Renal cortical epithelial cell (primary cell): Measurements from ENCODE around the gene CLDN5. TPM values are rescaled to one million over a fixed set of nuclear protein-coding genes. Genes with fewer than 3 reads are reported as not detected.

Experiments used
- DNase-seq: peaks from one replicate; pipeline ENCODE4 v3.0.0-alpha.2; 2011; ENCODE audit warnings: low read depth
- total RNA-seq: library from RNA; depleted of rRNA; stranded (reverse); fragments of >200 nt; gene quantifications from 2 replicates; pipeline ENCODE4 v1.2.3, GENCODE V29; 2014

The CLDN5 gene
- total RNA-seq, 1 donor from 2014 or later: 1.3 TPM

DNA sequence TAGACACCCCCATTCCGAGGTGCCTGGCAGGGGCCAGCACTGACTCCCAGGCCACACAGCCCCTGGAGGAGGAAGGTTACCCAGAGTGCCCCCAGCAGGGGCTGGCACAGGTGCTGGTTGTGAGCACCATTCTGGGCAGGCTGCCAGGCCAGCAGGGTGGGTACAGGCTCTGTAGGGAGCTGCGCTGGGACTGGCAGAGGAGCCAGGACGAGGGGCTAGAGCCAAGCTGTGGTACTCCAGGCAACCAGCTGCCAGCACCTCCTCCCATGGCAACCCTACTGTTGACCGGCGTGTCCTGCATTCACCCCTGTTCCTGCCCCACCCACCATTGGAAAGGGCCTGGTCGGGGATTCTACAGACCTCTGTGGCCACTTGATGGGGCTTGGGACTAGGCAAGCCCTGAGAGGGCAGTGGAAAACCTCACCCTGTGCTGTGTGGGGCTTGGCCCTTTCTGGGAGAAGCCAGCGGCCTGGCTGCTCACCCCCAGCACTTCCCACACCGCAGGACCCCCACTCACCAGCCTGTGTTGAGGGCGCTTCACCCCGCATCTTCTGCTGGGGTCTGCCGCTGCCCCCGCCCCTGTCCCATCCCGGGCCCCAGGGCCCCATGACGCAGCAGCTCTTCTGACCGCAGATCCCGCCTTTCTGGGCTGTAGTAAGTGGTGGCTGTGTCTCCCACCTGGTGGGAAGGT is 1.9 kb downstream of the CLDN5 start:
- DNase-seq: no peak

DNA sequence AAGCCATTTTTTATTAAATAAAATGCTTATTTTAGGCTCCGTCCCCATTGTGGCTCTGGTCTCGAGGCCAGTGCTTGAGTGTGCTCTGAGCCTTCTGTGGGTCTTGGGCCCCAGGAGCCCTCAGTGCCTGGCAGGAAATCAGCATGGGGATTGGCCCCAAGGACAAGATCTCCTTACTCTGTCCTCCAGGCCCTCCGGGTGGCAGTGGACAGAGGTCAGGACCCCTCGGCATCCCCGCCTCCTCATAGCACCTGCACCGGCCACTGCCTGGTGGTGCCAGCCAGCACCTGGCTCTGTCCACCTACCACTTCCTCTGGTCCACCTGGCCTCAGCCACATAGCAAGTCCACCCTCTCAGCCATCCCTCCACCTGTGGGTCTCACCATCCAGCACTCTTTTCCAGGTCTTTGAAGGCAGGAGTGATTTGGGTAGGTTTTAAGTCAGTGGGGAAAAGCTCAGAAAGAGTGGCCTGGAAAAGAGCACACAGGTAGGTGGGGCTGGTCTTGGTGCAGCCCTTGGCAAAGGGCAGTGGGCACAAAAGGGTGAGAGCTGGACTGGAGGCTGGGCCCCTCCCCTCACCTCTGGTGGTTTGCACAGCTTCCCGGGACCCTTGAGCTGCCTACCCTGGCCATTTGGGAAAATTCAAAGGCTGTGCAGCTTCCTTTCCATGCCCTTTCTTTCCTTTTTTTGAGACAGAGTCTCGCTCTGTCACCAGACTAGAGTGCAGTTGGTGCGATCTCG is 3.5 kb downstream of the CLDN5 start:
- no peak for DNase-seq

DNA sequence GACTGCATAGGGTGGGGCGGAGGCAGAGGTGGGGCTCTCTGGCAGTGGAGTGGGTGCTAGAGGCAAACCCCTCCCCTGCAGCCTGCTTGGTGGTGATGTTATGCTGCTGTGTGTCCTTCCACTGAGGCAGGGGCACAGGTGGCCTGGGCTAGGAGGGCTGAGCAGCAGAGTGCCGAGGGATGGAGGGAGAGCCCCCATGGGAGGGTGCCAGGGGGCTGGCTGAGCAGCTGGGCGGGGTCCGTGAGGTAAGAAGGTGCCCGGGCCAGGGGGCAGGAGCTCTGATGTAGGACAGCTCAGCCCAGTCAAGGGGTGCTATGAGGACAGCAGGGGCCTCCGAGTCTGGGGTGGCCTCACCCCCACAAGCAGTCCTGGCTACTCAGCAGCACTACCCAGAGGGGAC is 4.2 kb downstream of the CLDN5 start:
- no peak for DNase-seq

DNA sequence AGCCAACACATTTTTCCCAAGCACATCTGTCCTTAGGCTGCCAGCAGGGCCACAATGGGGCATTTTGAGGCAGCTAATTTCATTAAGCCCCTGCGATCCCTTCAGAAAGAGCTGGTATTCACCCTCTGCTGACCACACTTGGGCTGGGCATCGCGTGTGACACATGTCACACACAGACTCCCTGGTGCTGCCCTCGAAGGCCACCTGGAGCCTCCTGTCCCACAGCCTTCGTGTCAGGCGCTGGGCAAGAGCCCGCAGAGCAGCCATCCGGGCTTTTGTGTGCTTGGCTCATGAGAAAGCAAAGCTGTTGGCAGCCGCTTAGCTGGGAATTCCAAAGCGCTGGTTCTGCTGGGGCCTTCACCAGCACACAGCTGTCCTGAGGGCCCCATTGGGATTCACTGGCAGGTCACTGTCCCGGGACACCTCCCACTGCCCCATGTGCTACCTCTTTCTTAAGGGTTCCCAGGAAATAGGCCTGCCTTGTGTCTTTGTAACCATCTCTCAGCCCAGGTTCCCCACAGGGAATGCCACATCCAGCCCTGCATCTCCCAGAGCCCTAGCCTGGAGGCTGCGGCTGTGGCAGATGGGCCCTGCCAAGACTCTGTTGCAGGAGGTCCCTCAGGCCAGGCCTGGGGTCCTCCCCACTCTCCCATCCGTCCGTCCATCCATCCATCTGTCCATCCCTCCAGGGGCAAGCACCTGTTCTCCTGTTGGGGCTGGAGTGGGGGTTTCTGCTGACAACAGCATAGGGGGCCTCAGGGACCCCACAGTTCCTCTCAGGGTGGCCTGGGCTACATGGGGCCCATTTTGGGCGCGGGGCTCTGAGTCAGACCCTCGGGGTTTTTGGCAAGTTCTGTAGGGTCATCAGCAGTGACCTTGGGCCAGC is 4.9 kb downstream of the CLDN5 start:
- no peak for DNase-seq

DNA sequence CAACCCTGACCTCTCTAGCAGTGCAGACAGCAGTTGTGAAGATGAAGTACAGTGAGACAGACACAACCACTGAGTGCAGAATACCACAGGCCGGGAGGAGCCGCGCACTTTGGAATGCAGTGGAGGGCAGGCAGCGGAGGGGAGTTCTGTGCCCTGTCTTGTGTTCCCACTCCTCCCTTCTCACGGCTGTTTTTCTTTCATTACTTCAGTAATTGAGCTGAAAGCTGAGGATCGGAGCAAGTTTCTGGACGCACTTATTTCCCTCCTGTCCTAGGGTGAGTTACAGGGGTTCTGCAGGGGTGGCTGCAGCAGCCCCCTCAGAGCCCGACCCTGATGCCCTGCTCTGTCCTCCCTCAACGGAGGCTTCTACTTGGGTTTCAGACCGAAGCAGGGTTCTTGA is 5.6 kb downstream of the CLDN5 start:
- DNase-seq: no peak

DNA sequence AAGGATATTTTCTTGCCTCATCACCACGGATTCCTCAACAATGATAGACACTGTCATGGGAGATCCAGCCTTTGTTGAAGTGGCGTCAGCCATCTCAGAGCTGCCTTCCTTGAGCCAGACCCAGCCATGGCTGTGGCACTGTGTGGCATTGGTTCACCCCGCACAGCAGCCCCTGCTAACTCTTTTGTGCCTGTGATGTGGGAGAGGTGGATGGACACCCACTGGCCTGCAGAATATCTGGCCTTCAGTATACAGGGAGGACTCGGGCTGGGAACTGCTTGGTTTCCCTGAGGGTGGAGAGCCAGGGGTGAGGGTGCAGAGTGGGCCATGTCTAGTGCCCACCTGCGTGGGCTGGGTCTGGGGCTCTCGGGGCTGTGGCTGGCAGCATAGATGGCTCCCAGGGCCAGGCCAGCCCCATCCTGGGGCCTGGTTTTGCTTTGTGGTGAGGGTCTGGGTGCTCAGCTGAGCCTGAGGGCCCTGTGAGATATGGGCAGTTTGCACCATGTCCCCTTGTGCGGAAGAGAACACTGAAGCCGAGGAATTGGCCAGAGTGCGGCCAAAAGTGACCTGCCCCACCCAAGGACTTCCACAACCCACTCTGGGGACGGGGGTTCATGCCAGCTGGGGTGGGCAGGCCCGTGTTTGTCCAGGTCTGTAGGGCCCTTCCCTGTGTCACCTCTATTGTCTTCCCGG is 6.1 kb downstream of the CLDN5 start:
- DNase-seq: no peak

DNA sequence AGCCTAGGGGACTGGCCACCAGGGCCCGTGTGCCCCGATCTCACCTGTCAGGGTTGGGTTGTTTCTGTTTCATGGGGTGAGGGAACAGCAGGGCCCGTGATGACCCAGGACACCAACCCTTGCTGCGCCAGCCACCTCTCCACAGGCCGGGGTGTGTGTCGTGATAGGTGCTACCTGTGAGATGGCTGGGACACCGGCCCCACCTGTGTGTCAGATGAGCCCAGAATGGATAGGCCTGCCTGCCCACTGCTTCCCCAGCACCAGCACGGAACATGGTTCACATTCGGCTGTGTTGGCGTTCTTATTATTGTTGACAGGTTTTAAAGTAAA is 7.1 kb downstream of the CLDN5 start:
- no peak for DNase-seq

DNA sequence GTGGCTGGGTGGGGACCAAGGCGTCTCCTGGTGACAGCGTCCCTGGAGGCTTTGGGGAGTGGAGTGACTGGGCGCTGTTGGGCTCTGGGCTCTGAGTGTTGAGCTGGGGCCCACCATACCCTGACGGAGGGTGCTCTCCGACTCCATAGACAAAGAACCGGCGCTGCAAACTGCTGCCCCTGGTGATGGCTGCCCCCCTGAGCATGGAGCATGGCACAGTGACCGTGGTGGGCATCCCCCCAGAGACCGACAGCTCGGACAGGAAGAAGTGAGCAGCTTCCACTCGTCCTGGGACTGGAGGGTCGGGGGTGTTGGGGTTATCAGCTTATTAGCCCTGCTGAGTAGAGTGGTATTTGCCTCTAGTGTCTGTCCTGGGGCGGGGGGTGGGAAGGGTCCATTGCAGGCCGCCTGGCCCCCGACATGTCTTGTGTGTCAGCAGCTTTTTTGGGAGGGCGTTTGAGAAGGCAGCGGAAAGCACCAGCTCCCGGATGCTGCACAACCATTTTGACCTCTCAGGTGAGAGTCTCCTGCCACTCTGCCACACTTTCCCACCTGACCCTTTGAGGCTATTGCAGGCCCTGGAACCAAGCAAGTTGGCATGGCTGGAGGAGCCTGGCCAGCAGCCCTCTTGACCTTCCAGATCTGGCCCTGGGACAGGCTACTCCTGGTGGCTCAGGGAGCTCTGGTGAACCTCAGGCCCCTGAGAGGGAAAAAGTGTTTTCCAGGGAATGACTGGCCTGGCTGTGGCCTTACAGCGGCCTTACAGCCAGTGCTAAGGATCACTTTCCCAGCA is 7.6 kb downstream of the CLDN5 start:
- no peak for DNase-seq

DNA sequence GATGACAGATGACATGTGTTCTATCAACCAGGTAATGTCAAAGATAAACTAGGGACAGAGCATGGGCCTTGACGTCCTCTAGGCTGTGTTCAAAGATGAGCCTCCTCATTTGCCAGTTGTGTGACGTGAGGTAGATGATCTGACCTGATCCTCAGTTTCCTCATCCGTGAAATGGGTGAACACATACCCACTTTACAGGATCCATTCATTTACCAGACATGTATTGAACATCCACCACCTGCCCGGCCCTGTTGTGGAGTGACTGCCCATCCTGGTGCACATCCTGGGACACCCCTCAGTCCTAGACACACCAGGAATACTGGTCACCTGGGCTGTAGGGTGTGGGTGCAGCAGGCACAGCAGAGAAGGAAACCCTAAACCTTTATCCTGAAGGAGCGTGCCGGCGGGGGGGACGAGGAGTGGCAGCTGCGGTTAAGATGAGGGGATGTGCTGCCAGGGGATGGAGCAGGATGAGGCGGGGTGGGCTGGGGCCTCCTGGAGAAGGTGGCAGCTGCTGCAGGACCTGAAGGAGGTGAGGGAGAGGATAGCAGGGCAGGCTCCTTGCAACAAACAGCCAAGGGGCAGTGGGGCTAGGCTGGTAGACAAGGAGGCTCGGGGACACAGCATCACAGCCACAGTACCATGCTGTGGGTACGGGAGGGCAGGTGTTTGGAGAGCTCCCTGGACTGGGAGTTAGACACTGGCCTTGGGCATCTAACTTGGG is 8.4 kb downstream of the CLDN5 start:
- DNase-seq: no peak

DNA sequence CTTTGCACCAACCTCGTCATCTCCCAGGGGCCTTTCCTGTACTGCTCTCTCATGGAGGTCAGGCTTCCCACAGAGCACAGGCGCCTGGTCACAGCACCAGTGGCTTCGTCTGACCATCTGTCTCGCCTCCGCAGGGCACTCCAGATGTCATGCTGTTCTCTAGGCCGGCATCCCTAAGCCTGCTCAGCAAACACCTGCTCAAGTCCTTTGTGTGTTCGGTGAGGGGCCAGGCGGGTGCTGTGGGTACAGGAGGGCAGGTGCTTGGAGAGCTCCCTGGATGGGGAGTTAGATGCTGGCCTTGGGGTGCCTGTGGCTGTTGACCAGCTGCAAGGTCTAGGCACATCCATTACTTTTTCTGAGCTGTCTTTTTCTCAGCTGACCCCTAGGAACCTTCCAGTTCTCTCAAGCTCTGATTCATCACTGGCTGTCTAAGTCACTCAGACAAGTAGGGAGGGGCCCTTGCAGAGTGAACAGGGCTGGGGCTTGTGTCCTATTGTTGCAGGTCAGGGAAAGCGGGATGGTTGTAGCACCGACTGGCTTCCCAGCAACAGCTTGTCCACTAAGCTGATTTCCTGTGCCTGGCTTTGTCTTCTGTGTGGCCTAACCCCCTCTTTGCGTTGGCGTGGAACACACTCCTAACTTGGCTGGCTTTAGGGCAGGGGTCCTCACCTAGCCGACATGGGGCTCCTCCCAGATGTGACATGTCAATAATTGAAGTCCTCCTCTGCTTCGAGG is 9.2 kb downstream of the CLDN5 start:
- DNase-seq: peak; percentile 10

DNA sequence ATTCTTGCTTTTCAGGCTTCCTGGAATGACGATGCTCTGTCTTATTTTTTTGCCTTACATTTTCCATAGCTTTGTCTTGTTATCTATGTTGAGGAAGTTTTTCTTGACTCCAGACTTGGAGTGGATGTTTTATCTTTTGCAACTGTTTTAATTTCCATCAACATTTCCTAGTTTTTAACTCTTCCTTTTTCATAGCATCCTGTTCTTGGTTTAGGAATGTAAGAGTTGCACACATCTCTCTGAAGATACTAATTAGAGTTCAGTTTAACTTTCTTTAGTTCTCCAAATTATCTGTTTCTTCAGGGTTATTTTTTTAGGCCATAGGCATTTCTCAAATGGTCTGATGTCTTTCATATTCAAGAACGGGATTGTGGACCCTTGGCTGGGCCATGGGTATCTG is 10.4 kb downstream of the CLDN5 start:
- DNase-seq: no peak

DNA sequence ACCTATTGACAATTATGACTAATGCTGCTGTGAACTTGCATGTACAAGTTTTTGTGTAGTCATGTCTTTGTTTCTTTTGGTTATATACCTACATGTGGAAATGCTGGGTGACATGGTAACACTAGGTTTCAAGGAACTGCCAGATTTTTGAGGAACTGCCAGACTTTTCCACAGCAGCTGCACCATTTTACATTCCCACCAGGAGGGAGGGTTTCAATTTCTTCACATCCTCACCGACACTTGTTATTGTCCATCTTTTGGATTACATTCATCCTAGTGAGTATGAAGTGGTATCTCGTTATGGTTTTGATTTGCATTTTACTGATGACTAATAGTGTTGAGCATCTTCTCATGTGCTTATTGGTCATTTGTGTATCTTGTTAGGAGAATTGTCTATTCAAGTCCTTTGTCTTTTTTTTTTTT is 13.3 kb downstream of the CLDN5 start:
- no peak for DNase-seq

DNA sequence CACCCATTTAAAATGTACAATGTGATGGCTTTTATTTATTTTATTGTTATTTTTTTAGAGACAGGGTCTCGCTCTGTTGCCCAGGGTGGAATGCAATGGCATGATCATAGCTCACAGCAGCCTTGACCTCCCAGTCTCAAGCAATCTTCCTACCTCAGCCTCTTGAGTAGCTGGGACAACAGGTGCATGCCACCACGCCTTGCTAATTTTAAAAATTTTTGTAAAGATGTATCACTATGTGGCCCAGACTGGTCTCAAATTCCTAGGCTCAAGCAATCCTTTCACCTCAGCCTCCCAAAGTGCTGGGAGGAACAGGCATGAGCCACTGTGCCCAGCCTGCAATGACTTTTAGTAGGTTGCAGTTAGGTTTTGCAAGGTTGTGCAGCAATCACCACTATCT is 14.3 kb downstream of the CLDN5 start:
- no peak for DNase-seq

DNA sequence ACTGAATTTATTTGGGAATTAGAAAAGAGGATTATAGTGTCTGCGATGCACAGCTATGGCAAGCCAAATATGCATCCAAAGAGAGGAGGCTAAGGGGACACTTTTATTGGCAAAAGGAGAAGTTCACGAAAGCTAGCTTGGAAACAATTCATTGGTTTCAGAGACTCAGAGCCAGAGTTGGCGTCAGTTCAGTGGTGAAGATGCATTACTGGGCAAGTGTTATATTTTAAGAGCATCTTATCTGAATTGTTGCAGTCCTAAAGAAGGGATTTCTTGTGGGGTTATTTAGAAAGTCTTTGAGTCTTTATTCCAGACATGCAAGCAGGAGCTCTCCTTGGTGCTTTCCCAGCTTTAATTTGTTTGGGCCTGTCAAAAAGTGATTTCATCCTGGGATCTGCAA is 15.0 kb downstream of the CLDN5 start:
- no peak for DNase-seq

DNA sequence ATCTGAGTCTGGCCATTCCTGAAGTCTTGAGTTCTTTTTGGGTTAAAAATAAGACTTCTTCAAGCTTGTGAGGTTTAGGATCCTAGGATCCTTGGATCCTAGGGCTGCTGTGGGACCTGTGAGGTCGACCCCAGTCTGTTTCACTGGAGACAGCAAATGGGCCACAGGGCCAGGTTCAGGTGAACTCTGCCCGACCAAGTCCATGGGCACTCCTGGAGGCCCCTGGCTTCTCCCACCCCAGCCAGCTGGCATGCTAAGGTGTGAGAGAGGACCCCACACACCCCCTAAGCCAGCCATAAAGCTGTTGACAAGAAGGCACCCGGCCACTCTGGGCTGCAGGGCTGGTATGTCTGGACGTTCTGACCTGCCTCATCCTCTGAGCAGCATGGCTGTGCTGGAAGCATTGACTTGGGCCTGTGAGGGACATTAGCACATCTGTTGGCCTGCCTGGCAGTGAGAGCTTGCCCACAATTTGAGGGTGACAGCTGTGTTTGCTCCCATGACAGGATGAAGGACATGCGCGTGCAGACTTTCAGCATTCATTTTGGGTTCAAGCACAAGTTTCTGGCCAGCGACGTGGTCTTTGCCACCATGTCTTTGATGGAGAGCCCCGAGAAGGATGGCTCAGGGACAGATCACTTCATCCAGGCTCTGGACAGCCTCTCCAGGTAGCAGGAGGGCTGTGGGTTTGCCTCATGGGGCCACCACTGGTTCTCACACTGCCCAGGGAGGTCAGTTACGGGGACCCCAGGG is 16.0 kb downstream of the CLDN5 start:
- no peak for DNase-seq

DNA sequence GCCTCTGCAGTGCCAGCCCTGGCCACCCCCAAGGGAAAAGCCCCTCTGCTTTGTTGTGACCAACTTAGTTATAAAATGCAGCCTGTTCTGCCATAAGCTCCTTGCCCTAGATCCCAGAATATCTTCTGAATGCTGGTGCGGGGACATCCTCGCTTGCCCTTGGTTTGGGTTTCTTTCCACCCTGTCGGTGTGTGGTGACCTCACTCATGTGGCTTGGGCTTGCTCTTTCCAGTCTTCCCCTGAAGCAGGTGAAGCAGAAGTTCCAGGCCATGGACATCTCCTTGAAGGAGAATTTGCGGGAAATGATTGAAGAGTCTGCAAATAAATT is 16.7 kb downstream of the CLDN5 start:
- no peak for DNase-seq

DNA sequence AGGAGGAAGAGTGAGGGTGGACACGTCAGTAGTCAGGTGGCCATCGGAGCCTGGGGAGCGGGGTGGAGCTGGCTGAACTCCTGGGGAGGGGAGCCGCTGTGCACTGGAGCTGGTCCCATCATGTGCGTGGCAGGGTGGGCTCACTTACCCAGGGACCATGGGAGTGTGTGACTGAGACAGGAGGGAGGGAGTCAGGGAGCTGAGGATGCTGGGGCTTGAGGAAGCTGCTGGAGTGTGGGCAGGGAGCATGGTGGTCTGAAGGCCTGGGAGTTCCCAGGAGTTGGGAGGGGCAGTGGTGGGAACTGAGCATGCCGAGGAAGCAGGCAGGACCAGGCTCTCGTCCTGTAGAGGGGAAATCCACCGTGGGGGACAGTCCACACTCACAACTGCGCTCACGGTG is 18.0 kb downstream of the CLDN5 start:
- DNase-seq: no peak

DNA sequence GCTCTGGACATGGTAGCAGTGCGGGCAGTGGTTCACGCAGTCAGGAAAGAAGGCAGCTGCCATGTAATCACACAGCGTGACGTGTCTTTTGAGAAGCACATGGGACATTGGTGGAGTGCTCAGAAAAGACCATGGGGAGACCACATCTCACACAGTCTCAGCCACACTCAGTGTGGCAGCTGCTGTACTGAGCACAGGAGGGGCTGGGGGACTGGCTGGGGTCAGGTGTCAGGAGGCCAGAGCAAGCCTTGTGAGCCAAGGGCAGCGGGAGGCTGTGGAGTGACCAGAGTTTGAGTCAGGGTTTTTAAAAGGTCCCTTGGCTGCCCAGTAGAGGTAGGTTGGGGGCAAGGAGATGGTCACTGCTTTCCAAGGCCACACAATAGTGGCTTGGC is 18.5 kb downstream of the CLDN5 start:
- DNase-seq: no peak
